GM12872 (cell line): ENCODE measurements around the gene FOXO3.

Source experiments
- CTCF ChIP-seq: IDR thresholded peaks from 3 replicates; pipeline ENCODE4 v1.5.1; 2011; ENCODE audit warnings: low read depth, mild to moderate bottlenecking, low read length, moderate library complexity; ENCODE audit not compliant: insufficient read depth

The FOXO3 gene

GRCh38 chr6:108733706-108734265 lies 173.1 kb downstream of the FOXO3 start:
- TF ChIP-seq CTCF = no peak
